Muscle of back (tissue), 10 donors: Measurements from ENCODE around the gene RSL24D1. TPM values are rescaled to one million over a fixed set of nuclear protein-coding genes. Genes with fewer than 3 reads are reported as not detected.

Source experiments
- polyA plus RNA-seq, 10 donors: library from polyadenylated mRNA; unstranded; fragments of 120-200 nt; gene quantifications; one replicate each; pipeline ENCODE4 v1.2.1, GENCODE V29; 2013; ENCODE audit not compliant: insufficient read length in 10 of 10

The RSL24D1 gene
- polyA plus RNA-seq, 10 donors, result 87.1 to 114 (median 98.8) TPM

Other genes starting within 250 kb of the RSL24D1 start
- 10 to 100 TPM in 1 of 10 donors, 1 to 10 TPM in 9; 6.3 to 10.3 (median 7.3) TPM for gene RAB27A, start 92.9 kb upstream of the RSL24D1 start, polyA plus RNA-seq
- gene PIGBOS1, start 122.2 kb upstream of the RSL24D1 start, polyA plus RNA-seq, result 10 to 100 TPM in 9 of 10 donors, 1 to 10 TPM in 1; 9.7 to 14.2 (median 13.1) TPM
- 1 to 10 TPM; 4.6 to 8.8 (median 7.0) TPM for gene PIGB, start 122.3 kb upstream of the RSL24D1 start, polyA plus RNA-seq
- gene CCPG1, start 211.4 kb upstream of the RSL24D1 start, polyA plus RNA-seq, result 10 to 100 TPM; 24.4 to 40.6 (median 31.6) TPM
- 1 to 10 TPM; 1.0 to 2.0 (median 1.2) TPM for gene PIERCE2, start 211.6 kb upstream of the RSL24D1 start, polyA plus RNA-seq